Measurements from ENCODE around the gene PPP2R5C. TPM values are rescaled to one million over a fixed set of nuclear protein-coding genes. Genes with fewer than 3 reads are reported as not detected.

PPP2R5C gene
- total and polyA plus RNA-seq, 9 of the 15 experiments (the other 6 are each of a cell fraction or from before 2014, with no cell fraction given): 284 to 617 (median 395) TPM

- 0 out of 2 replicates have a peak, but pooled peaks have one; percentile 20 for TF ChIP-seq ATF7 (IDR thresholded peaks at IDR 0.05)
- no peak for TF ChIP-seq PTBP1 (IDR thresholded peaks at IDR 0.05; ENCODE audit: low read depth, low read length)
- peak; percentile 77; the same call in 1 of the 2 replicates for TF ChIP-seq PHF8 (IDR thresholded peaks at IDR 0.05; ENCODE audit: borderline replicate concordance, low read length)
- TF ChIP-seq ZNF586 (CRISPR knock-in tag; conservative IDR thresholded peaks at IDR 0.05): no peak
- no peak for TF ChIP-seq TGIF2 (CRISPR knock-in tag; IDR thresholded peaks at IDR 0.05)
- TF ChIP-seq CXXC5 (CRISPR knock-in tag; IDR thresholded peaks at IDR 0.05): peak; percentile 92
- TF ChIP-seq MLX (CRISPR knock-in tag; conservative IDR thresholded peaks at IDR 0.05): no peak
- TF ChIP-seq KDM5B (IDR thresholded peaks at IDR 0.05; ENCODE audit: insufficient replicate concordance, low read depth, low read length): peak; percentile 92
- TF ChIP-seq ZBTB1 (CRISPR knock-in tag; IDR thresholded peaks at IDR 0.05; ENCODE audit: borderline replicate concordance, low read depth): peak; percentile 78
- peak; percentile 42 for TF ChIP-seq ZFX (CRISPR knock-in tag; IDR thresholded peaks at IDR 0.05)
- peak; percentile 12; the same call in 1 of the 2 replicates for TF ChIP-seq TAF7 (tag; IDR thresholded peaks at IDR 0.05)
- TF ChIP-seq CCNT2 (IDR thresholded peaks at IDR 0.05; ENCODE audit: borderline replicate concordance, extremely low read depth, insufficient read length, low read depth, low read length): peak; percentile 82
- TF ChIP-seq NFE2 (IDR thresholded peaks at IDR 0.05; ENCODE audit: low read depth): no peak
- TF ChIP-seq POLR2H (tag; IDR thresholded peaks at IDR 0.05; ENCODE audit: low read depth): peak; percentile 55; the same call in 1 of the 2 replicates
- TF ChIP-seq, protein P1, sequence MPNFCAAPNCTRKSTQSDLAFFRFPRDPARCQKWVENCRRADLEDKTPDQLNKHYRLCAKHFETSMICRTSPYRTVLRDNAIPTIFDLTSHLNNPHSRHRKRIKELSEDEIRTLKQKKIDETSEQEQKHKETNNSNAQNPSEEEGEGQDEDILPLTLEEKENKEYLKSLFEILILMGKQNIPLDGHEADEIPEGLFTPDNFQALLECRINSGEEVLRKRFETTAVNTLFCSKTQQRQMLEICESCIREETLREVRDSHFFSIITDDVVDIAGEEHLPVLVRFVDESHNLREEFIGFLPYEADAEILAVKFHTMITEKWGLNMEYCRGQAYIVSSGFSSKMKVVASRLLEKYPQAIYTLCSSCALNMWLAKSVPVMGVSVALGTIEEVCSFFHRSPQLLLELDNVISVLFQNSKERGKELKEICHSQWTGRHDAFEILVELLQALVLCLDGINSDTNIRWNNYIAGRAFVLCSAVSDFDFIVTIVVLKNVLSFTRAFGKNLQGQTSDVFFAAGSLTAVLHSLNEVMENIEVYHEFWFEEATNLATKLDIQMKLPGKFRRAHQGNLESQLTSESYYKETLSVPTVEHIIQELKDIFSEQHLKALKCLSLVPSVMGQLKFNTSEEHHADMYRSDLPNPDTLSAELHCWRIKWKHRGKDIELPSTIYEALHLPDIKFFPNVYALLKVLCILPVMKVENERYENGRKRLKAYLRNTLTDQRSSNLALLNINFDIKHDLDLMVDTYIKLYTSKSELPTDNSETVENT (CRISPR knock-in tag; IDR thresholded peaks at IDR 0.05): peak; percentile 56
- no peak for TF ChIP-seq THRB (CRISPR knock-in tag; conservative IDR thresholded peaks at IDR 0.05)
- peak; percentile 23 for TF ChIP-seq PHF20 (IDR thresholded peaks at IDR 0.05; ENCODE audit: partially characterized antibody)
- TF ChIP-seq TOE1 (IDR thresholded peaks at IDR 0.05; ENCODE audit: borderline replicate concordance): no peak
- TF ChIP-seq TOE1 (CRISPR knock-in tag; IDR thresholded peaks at IDR 0.05; ENCODE audit: borderline replicate concordance, low read depth): 0 out of 2 replicates have a peak, but pooled peaks have one; percentile 27
- TF ChIP-seq CREB3L1 (IDR thresholded peaks at IDR 0.05; ENCODE audit: borderline replicate concordance, low read depth): peak; percentile 19; the same call in 1 of the 2 replicates
- 0 out of 2 replicates have a peak, but pooled peaks have one; percentile 36 for TF ChIP-seq GTF2F1 (IDR thresholded peaks at IDR 0.05; ENCODE audit: low read depth, low read length)
Measured at GRCh38 chr14:101964297-101965180, 203.0 kb downstream of the PPP2R5C start, which contains the start of gene DYNC1H1 (continued).
